ENCODE measurements around the gene ARSG. TPM values are rescaled to one million over a fixed set of nuclear protein-coding genes. Genes with fewer than 3 reads are reported as not detected.
"Not testable (repeated sequence)": the region's sequence is repeated elsewhere in the genome, so short reads cannot be mapped to it uniquely, and the experiment has no call there.

Gene ARSG
- total RNA-seq, 4 donors from 2014 or later = 6.1 to 8.9 (median 7.0) TPM

GRCh38 chr17:68307443-68307842 lies 16.1 kb downstream of the ARSG start:
- no peak for DNase-seq
- Histone ChIP-seq H3K27me3 (no peaks in the 10 kb centered on the region), H3K4me1 (peaks cover 0 to 35% (median 9%) of the 10 kb centered on the region in 3 donors), H3K4me3 (no peak overlapping the region), H3K36me3 (peaks cover 0 to 9% (median 0%) of the 10 kb centered on the region in 3 donors), H3K9me3 (no peaks in the 10 kb centered on the region), H3K27ac (no peak overlapping the region)
- 82 to 85% methylated on average over 8 of the region's 8 CpGs for WGBS, 2 donors
- intact Hi-C loops (cut with DNase I) = no loop called here
- TF ChIP-seq, protein P1, sequence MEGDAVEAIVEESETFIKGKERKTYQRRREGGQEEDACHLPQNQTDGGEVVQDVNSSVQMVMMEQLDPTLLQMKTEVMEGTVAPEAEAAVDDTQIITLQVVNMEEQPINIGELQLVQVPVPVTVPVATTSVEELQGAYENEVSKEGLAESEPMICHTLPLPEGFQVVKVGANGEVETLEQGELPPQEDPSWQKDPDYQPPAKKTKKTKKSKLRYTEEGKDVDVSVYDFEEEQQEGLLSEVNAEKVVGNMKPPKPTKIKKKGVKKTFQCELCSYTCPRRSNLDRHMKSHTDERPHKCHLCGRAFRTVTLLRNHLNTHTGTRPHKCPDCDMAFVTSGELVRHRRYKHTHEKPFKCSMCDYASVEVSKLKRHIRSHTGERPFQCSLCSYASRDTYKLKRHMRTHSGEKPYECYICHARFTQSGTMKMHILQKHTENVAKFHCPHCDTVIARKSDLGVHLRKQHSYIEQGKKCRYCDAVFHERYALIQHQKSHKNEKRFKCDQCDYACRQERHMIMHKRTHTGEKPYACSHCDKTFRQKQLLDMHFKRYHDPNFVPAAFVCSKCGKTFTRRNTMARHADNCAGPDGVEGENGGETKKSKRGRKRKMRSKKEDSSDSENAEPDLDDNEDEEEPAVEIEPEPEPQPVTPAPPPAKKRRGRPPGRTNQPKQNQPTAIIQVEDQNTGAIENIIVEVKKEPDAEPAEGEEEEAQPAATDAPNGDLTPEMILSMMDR (IDR thresholded peaks at IDR 0.05) = no peak
- no peak for TF ChIP-seq POLR2A (IDR thresholded peaks at IDR 0.05)

- H3K9me3 ChIP-seq; H3K4me3 ChIP-seq; H3K27ac ChIP-seq; DNase-seq; H3K27me3 ChIP-seq; intact Hi-C loops (cut with DNase I); H3K36me3 ChIP-seq: not testable (repeated sequence)
- peaks cover 0 to 45% (median 9%) of the 10 kb centered on the region in 3 donors for H3K4me1 ChIP-seq
- 85 to 86% methylated on average over 3 to 4 of the region's 7 CpGs for WGBS, 2 donors
These were observed 17.2 kb downstream of the ARSG start for GRCh38 chr17:68308486-68308885.

GRCh38 chr17:68309066-68309670 lies 17.9 kb downstream of the ARSG start:
- intact Hi-C loops (cut with DNase I); H3K4me3 ChIP-seq; H3K27ac ChIP-seq; H3K27me3 ChIP-seq; H3K9me3 ChIP-seq; DNase-seq; H3K36me3 ChIP-seq: not testable (repeated sequence)
- peaks cover 0 to 52% (median 9%) of the 10 kb centered on the region in 3 donors for H3K4me1 ChIP-seq
- WGBS, 2 donors = 90 to 100% methylated on average over 3 to 14 of the region's 28 CpGs

DNA sequence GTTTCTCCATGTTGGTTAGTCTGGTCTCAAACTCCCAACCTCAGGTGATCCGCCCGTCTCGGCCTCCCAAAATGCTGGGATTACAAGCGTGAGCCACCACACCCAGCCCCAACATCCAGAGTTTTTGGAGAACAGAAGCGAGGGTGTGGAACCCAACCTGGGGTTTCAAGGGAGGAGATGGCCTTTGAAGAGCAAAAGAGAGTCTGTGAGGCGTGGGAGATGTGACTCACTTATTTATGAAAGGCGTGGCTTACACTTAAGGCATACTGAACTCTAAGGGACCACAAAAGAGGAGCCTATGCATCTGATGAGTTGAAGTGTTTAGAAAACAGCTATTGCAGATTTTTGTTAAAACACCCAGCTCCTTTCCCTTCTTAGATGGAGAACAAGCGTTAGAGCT lies 18.9 kb downstream of the ARSG start:
- WGBS, 2 donors = 42 to 58% methylated on average over 4 to 5 of the region's 8 CpGs
- no peak for DNase-seq
- H3K27me3 ChIP-seq = no peaks in the 10 kb centered on the region
- peaks cover 4 to 53% (median 7%) of the 10 kb centered on the region in 3 donors for H3K4me1 ChIP-seq
- peak overlapping the region in 1 of 4 donors; percentile 39 for H3K27ac ChIP-seq
- TF ChIP-seq POLR2A (IDR thresholded peaks at IDR 0.05) = no peak
- TF ChIP-seq, protein P1 (IDR thresholded peaks at IDR 0.05) = no peak
- peaks cover 0 to 9% (median 0%) of the 10 kb centered on the region in 3 donors for H3K36me3 ChIP-seq
- H3K9me3 ChIP-seq = no peaks in the 10 kb centered on the region
- intact Hi-C loops (cut with DNase I) = no loop called here
- no peak overlapping the region for H3K4me3 ChIP-seq

DNA sequence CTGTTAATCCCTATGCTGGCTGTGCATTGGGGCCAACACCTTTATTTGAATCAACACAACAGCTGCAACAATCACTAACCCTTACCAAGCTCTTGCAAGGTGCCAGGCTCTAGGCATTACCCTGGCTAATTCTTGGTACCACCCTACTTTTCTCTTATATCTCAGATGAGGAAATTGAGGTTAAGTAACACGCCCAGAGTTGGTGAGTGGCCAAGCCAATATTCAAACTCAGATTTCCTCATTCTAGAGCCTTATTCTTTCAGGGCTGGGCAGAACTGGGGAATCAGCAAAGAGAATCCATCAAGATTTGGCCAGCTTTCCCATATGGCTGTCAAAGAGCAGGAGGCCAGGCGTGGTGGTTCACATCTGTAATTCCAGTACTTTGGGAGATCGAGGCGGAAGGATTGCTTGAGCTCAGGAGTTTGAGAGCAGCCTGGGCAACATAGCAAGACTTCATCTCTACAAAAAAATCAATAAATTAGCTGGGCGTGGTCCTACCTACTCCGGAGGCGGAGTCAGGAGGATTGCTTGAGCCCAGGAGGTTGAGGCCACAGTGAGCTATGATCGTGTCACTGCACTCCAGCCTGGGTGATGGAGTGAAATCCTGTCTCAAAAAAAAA lies 23.7 kb downstream of the ARSG start:
- no peaks in the 10 kb centered on the region for H3K27me3 ChIP-seq
- H3K9me3 ChIP-seq = no peaks in the 10 kb centered on the region
- peak overlapping the region in 3 of 4 donors; percentile 1 to 83 (median 55) for H3K27ac ChIP-seq
- peaks cover 10 to 64% (median 11%) of the 10 kb centered on the region in 3 donors for H3K4me1 ChIP-seq
- DNase-seq = no peak
- no peak for TF ChIP-seq POLR2A (IDR thresholded peaks at IDR 0.05)
- TF ChIP-seq, protein P1 (IDR thresholded peaks at IDR 0.05) = no peak
- no peak overlapping the region for H3K4me3 ChIP-seq
- no peaks in the 10 kb centered on the region for H3K36me3 ChIP-seq
- intact Hi-C loops (cut with DNase I) = no loop called here
- 61 to 78% methylated on average over 6 to 7 of the region's 8 CpGs for WGBS, 2 donors

GRCh38 chr17:68315930-68316329 lies 24.6 kb downstream of the ARSG start:
- H3K4me3 ChIP-seq = no peak overlapping the region
- no peak for DNase-seq
- peaks cover 10 to 58% (median 11%) of the 10 kb centered on the region in 3 donors for H3K4me1 ChIP-seq
- no peaks in the 10 kb centered on the region for H3K9me3 ChIP-seq
- intact Hi-C loops (cut with DNase I) = no loop called here
- TF ChIP-seq, protein P1 (IDR thresholded peaks at IDR 0.05) = no peak
- no peak for TF ChIP-seq POLR2A (IDR thresholded peaks at IDR 0.05)
- no peaks in the 10 kb centered on the region for H3K27me3 ChIP-seq
- no peaks in the 10 kb centered on the region for H3K36me3 ChIP-seq
- peak overlapping the region in 1 of 4 donors; percentile 83 for H3K27ac ChIP-seq
- WGBS, 2 donors = 89 to 90% methylated on average over 4 of the region's 4 CpGs
